Ascending aorta (tissue), 2 donors: ENCODE measurements around the gene CD200. TPM values are rescaled to one million over a fixed set of nuclear protein-coding genes. Genes with fewer than 3 reads are reported as not detected.

Experiments
- DNase-seq, 2 donors: peaks; one replicate each; pipeline ENCODE4 v3.0.0-alpha.2; 2019; ENCODE audit warnings: low spot score in 2 of 2
- H3K27ac ChIP-seq, 2 donors: fragments of 200-600 bp; sonication (generic); one replicate each; pipeline ENCODE4 v1.5.1; 2016 to 2017; ENCODE audit warnings: mild to moderate bottlenecking in 1 of 2
- H3K27me3 ChIP-seq: fragments of 200-600 bp; sonication (generic); one replicate; pipeline ENCODE4 v1.5.1; 2017
- H3K36me3 ChIP-seq, 2 donors: fragments of 200-600 bp; sonication (generic); one replicate each; pipeline ENCODE4 v1.5.1; 2016
- H3K4me1 ChIP-seq, 2 donors: fragments of 200-600 bp; sonication (generic); one replicate each; pipeline ENCODE4 v1.5.1; 2016 to 2017; ENCODE audit warnings: mild to moderate bottlenecking in 1 of 2
- H3K4me3 ChIP-seq, 2 donors: fragments of 200-600 bp; sonication (generic); one replicate each; pipeline ENCODE4 v1.5.1; 2016 to 2017; ENCODE audit warnings: mild to moderate bottlenecking in 1 of 2
- H3K9me3 ChIP-seq, 2 donors: fragments of 200-600 bp; sonication (generic); one replicate each; pipeline ENCODE4 v1.5.1; 2016
- intact Hi-C: fragments of 100-400 bp; cut with DNase I; formaldehyde crosslinking; loops from one replicate; pipeline ENCODE4 v1.15.1; 2023
- total RNA-seq: library from RNA; depleted of rRNA; stranded (reverse); fragments of >200 nt; gene quantifications from one replicate; pipeline ENCODE4 v1.1.0, GENCODE V29; 2016
- TF ChIP-seq, protein P1 (sequence below), 3 experiments: fragments of 200-600 bp in 2 of 3; fragments of 450-650 bp in 1 of 3; sonication (generic) in 2 of 3; IDR thresholded peaks; one replicate each; pipeline ENCODE4 v1.5.1; 2016 to 2019; ENCODE audit warnings: antibody characterized with exemption in 3 of 3, mild to moderate bottlenecking in 1 of 3, moderate library complexity in 1 of 3

The CD200 gene
- total RNA-seq, 1 donor from 2014 or later = 3.6 TPM

DNA sequence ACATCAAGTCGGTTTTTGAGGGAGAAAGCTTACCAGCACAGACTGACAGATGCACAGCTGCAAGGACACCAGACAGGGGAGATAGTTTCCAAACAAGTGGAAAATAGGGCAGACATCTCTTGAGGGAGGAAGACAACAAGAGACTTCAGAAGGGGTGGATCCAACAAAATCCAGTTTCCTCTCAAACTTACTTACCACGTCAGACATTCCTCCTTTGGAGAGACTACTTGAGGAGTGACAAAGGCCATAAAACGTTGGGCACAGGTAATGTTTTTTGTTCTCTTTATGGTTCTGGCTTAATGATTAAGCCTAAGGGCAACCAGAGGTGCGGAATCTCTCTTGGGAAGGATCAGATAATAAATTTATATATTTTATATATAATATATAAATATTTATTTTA lies 76.1 kb downstream of the CD200 start:
- no peak overlapping the region for H3K4me3 ChIP-seq
- TF ChIP-seq, protein P1, sequence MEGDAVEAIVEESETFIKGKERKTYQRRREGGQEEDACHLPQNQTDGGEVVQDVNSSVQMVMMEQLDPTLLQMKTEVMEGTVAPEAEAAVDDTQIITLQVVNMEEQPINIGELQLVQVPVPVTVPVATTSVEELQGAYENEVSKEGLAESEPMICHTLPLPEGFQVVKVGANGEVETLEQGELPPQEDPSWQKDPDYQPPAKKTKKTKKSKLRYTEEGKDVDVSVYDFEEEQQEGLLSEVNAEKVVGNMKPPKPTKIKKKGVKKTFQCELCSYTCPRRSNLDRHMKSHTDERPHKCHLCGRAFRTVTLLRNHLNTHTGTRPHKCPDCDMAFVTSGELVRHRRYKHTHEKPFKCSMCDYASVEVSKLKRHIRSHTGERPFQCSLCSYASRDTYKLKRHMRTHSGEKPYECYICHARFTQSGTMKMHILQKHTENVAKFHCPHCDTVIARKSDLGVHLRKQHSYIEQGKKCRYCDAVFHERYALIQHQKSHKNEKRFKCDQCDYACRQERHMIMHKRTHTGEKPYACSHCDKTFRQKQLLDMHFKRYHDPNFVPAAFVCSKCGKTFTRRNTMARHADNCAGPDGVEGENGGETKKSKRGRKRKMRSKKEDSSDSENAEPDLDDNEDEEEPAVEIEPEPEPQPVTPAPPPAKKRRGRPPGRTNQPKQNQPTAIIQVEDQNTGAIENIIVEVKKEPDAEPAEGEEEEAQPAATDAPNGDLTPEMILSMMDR (IDR thresholded peaks at IDR 0.05) = no peak
- no peaks in the 10 kb centered on the region for H3K9me3 ChIP-seq
- intact Hi-C loops = loop anchor here (2.0 kb wide), 1 partner anchor 14 kb away; no protein-coding TSS in a partner anchor
- H3K36me3 ChIP-seq = no peaks in the 10 kb centered on the region
- H3K27me3 ChIP-seq = no peaks in the 10 kb centered on the region
- H3K27ac ChIP-seq = peak overlapping the region in 1 of 2 donors; percentile 75
- DNase-seq = no peak
- H3K4me1 ChIP-seq = peaks cover 4 to 24% of the 10 kb centered on the region in 2 donors

DNA sequence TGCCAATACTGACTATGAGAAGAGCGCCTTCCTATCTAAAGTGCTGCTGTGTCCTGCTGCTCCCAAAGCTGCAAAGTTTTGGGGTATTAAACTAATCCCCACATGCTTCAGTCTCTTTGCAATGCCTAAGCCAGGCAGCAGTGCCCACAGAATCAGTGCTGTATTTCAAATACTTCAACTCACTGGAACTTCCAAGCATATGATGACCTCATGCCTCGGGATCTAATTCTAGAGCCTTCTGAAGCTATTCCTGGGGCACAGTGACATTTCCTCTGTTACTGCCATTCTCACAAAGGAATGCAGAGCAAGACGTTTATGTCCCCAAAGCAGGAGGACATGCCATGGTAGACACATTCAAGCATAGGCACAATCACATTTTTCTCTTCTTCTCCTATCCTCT lies 78.5 kb downstream of the CD200 start:
- Histone ChIP-seq H3K27me3 (no peaks in the 10 kb centered on the region), H3K36me3 (no peaks in the 10 kb centered on the region), H3K4me3 (no peak overlapping the region), H3K4me1 (peaks cover 4 to 21% of the 10 kb centered on the region in 2 donors), H3K27ac (peak overlapping the region; percentile 77 to 93), H3K9me3 (no peaks in the 10 kb centered on the region)
- peak in 1 of 2 donors; percentile 77 for DNase-seq
- intact Hi-C loops = loop anchor here (5.0 kb wide), 2 partner anchors 49 to 79 kb away; partner anchors contain the start of gene CD200
- TF ChIP-seq, protein P1 (IDR thresholded peaks at IDR 0.05) = no peak

Other genes starting within 250 kb of the CD200 start
- gene C3orf52, start 246.8 kb upstream of the CD200 start, total RNA-seq = 0.32 TPM
- gene GCSAM, start 199.9 kb upstream of the CD200 start, total RNA-seq = not detected
- gene SLC9C1, start 38.9 kb upstream of the CD200 start, total RNA-seq = 0.32 TPM
- gene BTLA, start 166.3 kb downstream of the CD200 start, total RNA-seq = not detected
- 73.3 TPM for gene ATG3, start 228.8 kb downstream of the CD200 start, total RNA-seq
- 20.8 TPM for gene SLC35A5, start 228.9 kb downstream of the CD200 start, total RNA-seq